ENCODE data around the gene CAMKK1. TPM values are rescaled to one million over a fixed set of nuclear protein-coding genes. Genes with fewer than 3 reads are reported as not detected.

Gene CAMKK1
- total and polyA plus RNA-seq, 9 of the 15 experiments (the other 6 are each of a cell fraction or from before 2014, with no cell fraction given): 0.34 to 7.5 (median 4.9) TPM

- Histone ChIP-seq H3K27ac (ENCODE audit: extremely low read depth, low read depth, low read length) (peak overlapping the region; percentile 33; the same call in 1 of the 3 replicates), H3K9me1 (ENCODE audit: control insufficient read depth, insufficient read depth, low read length) (peaks cover under 1% of the 10 kb centered on the region), H4K20me1 (replicated peaks; ENCODE audit: control insufficient read depth, insufficient read depth, low read length) (peaks cover 6% of the 10 kb centered on the region; the same call in 1 of the 2 replicates), H3K4me2 (ENCODE audit: insufficient read depth, low read length) (no peak overlapping the region), H3K27me3 (ENCODE audit: control insufficient read depth in 2 of 2, insufficient read depth in 2 of 2, low read length in 2 of 2) (no peaks in the 10 kb centered on the region), H3K4me1 (replicated peaks in 1 of 2; ENCODE audit: control insufficient read depth in 2 of 2, insufficient read depth in 2 of 2, low read length in 2 of 2) (peaks cover 34 to 62% of the 10 kb centered on the region in 2 experiments), H3K9me3 (replicated peaks; ENCODE audit: control insufficient read depth, insufficient read depth, low read depth, low read length) (no peaks in the 10 kb centered on the region), H3K36me3 (ENCODE audit: control insufficient read depth, insufficient read depth, low read length) (0 out of 3 replicates have a peak, but pooled peaks cover 4% of the 10 kb centered on the region), H3K9ac (ENCODE audit: insufficient read depth in 1 of 2, low read depth in 2 of 2, low read length in 2 of 2) (peak overlapping the region in 1 of 2 experiments; percentile 43; a peak in 1 of 4 replicates), H2AFZ (ENCODE audit: low read depth, low read length) (no peak overlapping the region), H3K4me3 (no peak overlapping the region), H3K79me2 (ENCODE audit: control insufficient read depth, insufficient read depth, low read length) (peaks cover 34% of the 10 kb centered on the region)
- FAIRE-seq: peak; percentile 74
- peak; percentile 5; the same call in 1 of the 3 replicates for ATAC-seq
- ChIA-PET POLR2A (no interaction called here), CTCF (ENCODE audit: low intra/inter-chr PET ratio) (no interaction called here)
- in situ Hi-C loops (cut with MboI): loop anchor here (10.0 kb wide), 1 partner anchor 86 kb away; no protein-coding TSS in a partner anchor
- DNase-seq (ENCODE audit: extremely low read depth in 1 of 4, low spot score in 3 of 4): peak in 3 of 4 experiments; percentile 16 to 56 (median 40)
- no TSS peak for BruUV-seq (replicated peaks)
- intact Hi-C loops (cut with micrococcal nuclease): no loop called here
- 2% methylated on average over 3 of the region's 8 CpGs for WGBS (ENCODE audit: insufficient coverage, low coverage, missing lambda C conversion rate)
- TF ChIP-seq, protein P1, sequence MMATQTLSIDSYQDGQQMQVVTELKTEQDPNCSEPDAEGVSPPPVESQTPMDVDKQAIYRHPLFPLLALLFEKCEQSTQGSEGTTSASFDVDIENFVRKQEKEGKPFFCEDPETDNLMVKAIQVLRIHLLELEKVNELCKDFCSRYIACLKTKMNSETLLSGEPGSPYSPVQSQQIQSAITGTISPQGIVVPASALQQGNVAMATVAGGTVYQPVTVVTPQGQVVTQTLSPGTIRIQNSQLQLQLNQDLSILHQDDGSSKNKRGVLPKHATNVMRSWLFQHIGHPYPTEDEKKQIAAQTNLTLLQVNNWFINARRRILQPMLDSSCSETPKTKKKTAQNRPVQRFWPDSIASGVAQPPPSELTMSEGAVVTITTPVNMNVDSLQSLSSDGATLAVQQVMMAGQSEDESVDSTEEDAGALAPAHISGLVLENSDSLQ (IDR thresholded peaks at IDR 0.05): peak; percentile 93
- TF ChIP-seq BHLHE40 (IDR thresholded peaks at IDR 0.05; ENCODE audit: low read length): peak; percentile 65
- TF ChIP-seq RBM25 (IDR thresholded peaks at IDR 0.05; ENCODE audit: low read depth, low read length, severe bottlenecking): no peak
- peak; percentile 50 for TF ChIP-seq EGR1 (conservative IDR thresholded peaks at IDR 0.05)
- TF ChIP-seq MECOM (CRISPR knock-in tag; IDR thresholded peaks at IDR 0.05): peak; percentile 51; the same call in 1 of the 2 replicates
- no peak for TF ChIP-seq CAMTA2 (CRISPR knock-in tag; conservative IDR thresholded peaks at IDR 0.05)
- TF ChIP-seq, protein P2, sequence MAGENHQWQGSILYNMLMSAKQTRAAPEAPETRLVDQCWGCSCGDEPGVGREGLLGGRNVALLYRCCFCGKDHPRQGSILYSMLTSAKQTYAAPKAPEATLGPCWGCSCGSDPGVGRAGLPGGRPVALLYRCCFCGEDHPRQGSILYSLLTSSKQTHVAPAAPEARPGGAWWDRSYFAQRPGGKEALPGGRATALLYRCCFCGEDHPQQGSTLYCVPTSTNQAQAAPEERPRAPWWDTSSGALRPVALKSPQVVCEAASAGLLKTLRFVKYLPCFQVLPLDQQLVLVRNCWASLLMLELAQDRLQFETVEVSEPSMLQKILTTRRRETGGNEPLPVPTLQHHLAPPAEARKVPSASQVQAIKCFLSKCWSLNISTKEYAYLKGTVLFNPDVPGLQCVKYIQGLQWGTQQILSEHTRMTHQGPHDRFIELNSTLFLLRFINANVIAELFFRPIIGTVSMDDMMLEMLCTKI (IDR thresholded peaks at IDR 0.05; ENCODE audit: partially characterized antibody): no peak
- TF ChIP-seq RCOR1 (IDR thresholded peaks at IDR 0.05; ENCODE audit: borderline replicate concordance in 1 of 2, low read depth in 2 of 2, low read length in 2 of 2): peak in 1 of 2 experiments; percentile 59; a peak in 2 of 4 replicates
- peak; percentile 25 for TF ChIP-seq CBFA2T2 (conservative IDR thresholded peaks at IDR 0.05)
- TF ChIP-seq, protein P3, sequence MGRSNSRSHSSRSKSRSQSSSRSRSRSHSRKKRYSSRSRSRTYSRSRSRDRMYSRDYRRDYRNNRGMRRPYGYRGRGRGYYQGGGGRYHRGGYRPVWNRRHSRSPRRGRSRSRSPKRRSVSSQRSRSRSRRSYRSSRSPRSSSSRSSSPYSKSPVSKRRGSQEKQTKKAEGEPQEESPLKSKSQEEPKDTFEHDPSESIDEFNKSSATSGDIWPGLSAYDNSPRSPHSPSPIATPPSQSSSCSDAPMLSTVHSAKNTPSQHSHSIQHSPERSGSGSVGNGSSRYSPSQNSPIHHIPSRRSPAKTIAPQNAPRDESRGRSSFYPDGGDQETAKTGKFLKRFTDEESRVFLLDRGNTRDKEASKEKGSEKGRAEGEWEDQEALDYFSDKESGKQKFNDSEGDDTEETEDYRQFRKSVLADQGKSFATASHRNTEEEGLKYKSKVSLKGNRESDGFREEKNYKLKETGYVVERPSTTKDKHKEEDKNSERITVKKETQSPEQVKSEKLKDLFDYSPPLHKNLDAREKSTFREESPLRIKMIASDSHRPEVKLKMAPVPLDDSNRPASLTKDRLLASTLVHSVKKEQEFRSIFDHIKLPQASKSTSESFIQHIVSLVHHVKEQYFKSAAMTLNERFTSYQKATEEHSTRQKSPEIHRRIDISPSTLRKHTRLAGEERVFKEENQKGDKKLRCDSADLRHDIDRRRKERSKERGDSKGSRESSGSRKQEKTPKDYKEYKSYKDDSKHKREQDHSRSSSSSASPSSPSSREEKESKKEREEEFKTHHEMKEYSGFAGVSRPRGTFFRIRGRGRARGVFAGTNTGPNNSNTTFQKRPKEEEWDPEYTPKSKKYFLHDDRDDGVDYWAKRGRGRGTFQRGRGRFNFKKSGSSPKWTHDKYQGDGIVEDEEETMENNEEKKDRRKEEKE (IDR thresholded peaks at IDR 0.05; ENCODE audit: borderline replicate concordance in 1 of 2, control insufficient read depth in 1 of 2, low read depth in 2 of 2, low read length in 1 of 2): no peak
- TF ChIP-seq, protein P4, sequence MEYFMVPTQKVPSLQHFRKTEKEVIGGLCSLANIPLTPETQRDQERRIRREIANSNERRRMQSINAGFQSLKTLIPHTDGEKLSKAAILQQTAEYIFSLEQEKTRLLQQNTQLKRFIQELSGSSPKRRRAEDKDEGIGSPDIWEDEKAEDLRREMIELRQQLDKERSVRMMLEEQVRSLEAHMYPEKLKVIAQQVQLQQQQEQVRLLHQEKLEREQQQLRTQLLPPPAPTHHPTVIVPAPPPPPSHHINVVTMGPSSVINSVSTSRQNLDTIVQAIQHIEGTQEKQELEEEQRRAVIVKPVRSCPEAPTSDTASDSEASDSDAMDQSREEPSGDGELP (CRISPR knock-in tag; IDR thresholded peaks at IDR 0.05; ENCODE audit: borderline replicate concordance): peak; percentile 52; the same call in 1 of the 2 replicates
- peak; percentile 33; the same call in 1 of the 2 replicates for TF ChIP-seq SMAD4 (CRISPR knock-in tag; conservative IDR thresholded peaks at IDR 0.05)
- TF ChIP-seq MAZ (CRISPR knock-in tag; conservative IDR thresholded peaks at IDR 0.05 in 1 of 2, IDR thresholded peaks at IDR 0.05 in 1 of 2): peak in 1 of 2 experiments; percentile 28; a peak in 1 of 4 replicates
Observed at GRCh38 chr17:3918372-3919122, 25.7 kb upstream of the CAMKK1 start.
